CD4-positive, alpha-beta T cell treated with Interleukin-15 for 4 hours (primary cell): ENCODE data around the gene APLP2.
"Not testable (repeated sequence)": the region's sequence is repeated elsewhere in the genome, so short reads cannot be mapped to it uniquely, and the experiment has no call there.

Source experiments
- DNase-seq: peaks from one replicate; pipeline ENCODE4 v3.0.0-alpha.2; 2020; ENCODE audit warnings: low spot score

The APLP2 gene

GRCh38 chr11:130061017-130061416, 8.7 kb upstream of the APLP2 start:
- no peak for DNase-seq

- no peak for DNase-seq
Observed at GRCh38 chr11:130062026-130062425, 7.7 kb upstream of the APLP2 start.

- DNase-seq, result no peak
Observed at GRCh38 chr11:130063451-130063850, 6.2 kb upstream of the APLP2 start.

GRCh38 chr11:130064596-130064995, 5.1 kb upstream of the APLP2 start:
- no peak for DNase-seq

- no peak for DNase-seq
Observed at GRCh38 chr11:130066338-130066737, 3.4 kb upstream of the APLP2 start.

GRCh38 chr11:130068546-130068985, 1.1 kb upstream of the APLP2 start:
- DNase-seq, result no peak

GRCh38 chr11:130068986-130069658, 572 bp upstream of the APLP2 start:
- peak; percentile 52 for DNase-seq

- DNase-seq, result peak; percentile 38
Observed at GRCh38 chr11:130070109-130070845, 583 bp downstream of the APLP2 start.

- DNase-seq, result no peak
Observed at GRCh38 chr11:130070846-130071200, 1.1 kb downstream of the APLP2 start.

GRCh38 chr11:130071211-130071712, 1.6 kb downstream of the APLP2 start:
- DNase-seq, result no peak

GRCh38 chr11:130074736-130075135, 5.0 kb downstream of the APLP2 start:
- no peak for DNase-seq

- no peak for DNase-seq
Observed at GRCh38 chr11:130076778-130077481, 7.2 kb downstream of the APLP2 start.

GRCh38 chr11:130077671-130078070, 8.0 kb downstream of the APLP2 start:
- no peak for DNase-seq

- no peak for DNase-seq
Observed at GRCh38 chr11:130078080-130078479, 8.4 kb downstream of the APLP2 start.

- DNase-seq, result no peak
Observed at GRCh38 chr11:130085671-130086290, 16.1 kb downstream of the APLP2 start.

- DNase-seq, result no peak
Observed at GRCh38 chr11:130086669-130087068, 17.0 kb downstream of the APLP2 start.

GRCh38 chr11:130087294-130087926, 17.7 kb downstream of the APLP2 start:
- DNase-seq, result no peak

- no peak for DNase-seq
Observed at GRCh38 chr11:130088217-130088616, 18.5 kb downstream of the APLP2 start.

GRCh38 chr11:130088919-130089673, 19.4 kb downstream of the APLP2 start:
- no peak for DNase-seq

- DNase-seq, result no peak
Observed at GRCh38 chr11:130089674-130090073, 20.0 kb downstream of the APLP2 start.

- not testable (repeated sequence) for DNase-seq
Observed at GRCh38 chr11:130090517-130090916, 20.8 kb downstream of the APLP2 start.
